IMR-90 (cell line): ENCODE data around the gene RBFOX1.

Experiments used
- BHLHE40 ChIP-seq: fragments of 150-350 bp; IDR thresholded peaks from 2 replicates; pipeline ENCODE4 v1.6.1; 2016; ENCODE audit warnings: mild to moderate bottlenecking, low read depth, low read length
- CEBPB ChIP-seq: IDR thresholded peaks from 2 replicates; pipeline ENCODE4 v1.6.1; 2012; ENCODE audit warnings: low read depth, low read length, improper control_type of control experiment
- NFE2L2 ChIP-seq: fragments of 150-350 bp; IDR thresholded peaks from 2 replicates; pipeline ENCODE4 v1.6.1; 2016; ENCODE audit warnings: low read depth, mild to moderate bottlenecking, low read length
- POLR2A ChIP-seq: IDR thresholded peaks from 2 replicates; pipeline ENCODE4 v1.6.1; 2012; ENCODE audit warnings: mild to moderate bottlenecking, low read depth, low read length
- TF ChIP-seq, protein P1 (sequence below): fragments of 150-350 bp; IDR thresholded peaks from 2 replicates; pipeline ENCODE4 v1.6.1; 2016; ENCODE audit warnings: low read depth, mild to moderate bottlenecking, low read length, moderate library complexity, borderline replicate concordance
- TF ChIP-seq, protein P2 (sequence below): conservative IDR thresholded peaks from 2 replicates; pipeline ENCODE4 v1.5.1; 2012; ENCODE audit warnings: mild to moderate bottlenecking, low read depth, low read length, improper control_type of control experiment

DNA sequence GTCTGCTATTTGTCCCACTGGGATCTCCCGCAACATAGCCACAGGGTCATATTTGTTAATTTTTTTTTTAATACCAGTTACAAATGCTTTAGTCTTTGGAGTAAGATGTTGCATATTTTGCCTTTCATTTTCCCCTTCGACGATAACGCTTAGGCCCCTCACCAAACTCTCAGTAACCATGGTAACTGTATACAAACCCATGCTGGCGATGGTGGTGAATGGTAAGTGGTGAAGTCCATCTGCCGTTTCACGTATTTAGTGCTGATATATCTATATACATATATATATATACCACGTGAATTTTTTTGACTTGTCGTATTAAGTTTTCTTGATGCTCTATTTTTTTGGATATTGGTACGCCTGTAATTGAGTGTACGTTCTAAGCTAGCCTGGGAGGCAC lies 263.7 kb downstream of the RBFOX1 start:
- no peak for TF ChIP-seq BHLHE40
- TF ChIP-seq, protein P1, sequence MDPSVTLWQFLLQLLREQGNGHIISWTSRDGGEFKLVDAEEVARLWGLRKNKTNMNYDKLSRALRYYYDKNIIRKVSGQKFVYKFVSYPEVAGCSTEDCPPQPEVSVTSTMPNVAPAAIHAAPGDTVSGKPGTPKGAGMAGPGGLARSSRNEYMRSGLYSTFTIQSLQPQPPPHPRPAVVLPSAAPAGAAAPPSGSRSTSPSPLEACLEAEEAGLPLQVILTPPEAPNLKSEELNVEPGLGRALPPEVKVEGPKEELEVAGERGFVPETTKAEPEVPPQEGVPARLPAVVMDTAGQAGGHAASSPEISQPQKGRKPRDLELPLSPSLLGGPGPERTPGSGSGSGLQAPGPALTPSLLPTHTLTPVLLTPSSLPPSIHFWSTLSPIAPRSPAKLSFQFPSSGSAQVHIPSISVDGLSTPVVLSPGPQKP, result no peak
- TF ChIP-seq, protein P2, sequence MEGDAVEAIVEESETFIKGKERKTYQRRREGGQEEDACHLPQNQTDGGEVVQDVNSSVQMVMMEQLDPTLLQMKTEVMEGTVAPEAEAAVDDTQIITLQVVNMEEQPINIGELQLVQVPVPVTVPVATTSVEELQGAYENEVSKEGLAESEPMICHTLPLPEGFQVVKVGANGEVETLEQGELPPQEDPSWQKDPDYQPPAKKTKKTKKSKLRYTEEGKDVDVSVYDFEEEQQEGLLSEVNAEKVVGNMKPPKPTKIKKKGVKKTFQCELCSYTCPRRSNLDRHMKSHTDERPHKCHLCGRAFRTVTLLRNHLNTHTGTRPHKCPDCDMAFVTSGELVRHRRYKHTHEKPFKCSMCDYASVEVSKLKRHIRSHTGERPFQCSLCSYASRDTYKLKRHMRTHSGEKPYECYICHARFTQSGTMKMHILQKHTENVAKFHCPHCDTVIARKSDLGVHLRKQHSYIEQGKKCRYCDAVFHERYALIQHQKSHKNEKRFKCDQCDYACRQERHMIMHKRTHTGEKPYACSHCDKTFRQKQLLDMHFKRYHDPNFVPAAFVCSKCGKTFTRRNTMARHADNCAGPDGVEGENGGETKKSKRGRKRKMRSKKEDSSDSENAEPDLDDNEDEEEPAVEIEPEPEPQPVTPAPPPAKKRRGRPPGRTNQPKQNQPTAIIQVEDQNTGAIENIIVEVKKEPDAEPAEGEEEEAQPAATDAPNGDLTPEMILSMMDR, result no peak
- no peak for TF ChIP-seq POLR2A
- no peak for TF ChIP-seq CEBPB
- TF ChIP-seq NFE2L2, result no peak
